RWPE1 (cell line): ENCODE results near the gene NACAD.
A peak's percentile ranks its signal among the peaks of the same experiment; 100 is the strongest.

Experiments
- CTCF ChIA-PET: fragments of 350-600 bp; sonication (Branson Sonifier 250); formaldehyde crosslinking; extraction: SDS; loops from one replicate; lab custom pipeline; 2021; lab: Yijun Ruan, JAX
- POLR2A ChIA-PET: fragments of 400-600 bp; formaldehyde crosslinking; extraction: SDS; loops from one replicate; lab custom pipeline; 2020; ENCODE audit warnings: antibody characterized with exemption; ENCODE audit not compliant: low non-redundant PET; lab: Yijun Ruan, JAX
- DNase-seq: peaks from one replicate; pipeline ENCODE4 v3.0.0; 2012; ENCODE audit warnings: low spot score
- H3K27ac ChIP-seq: fragments of 450-650 bp; 2 replicates; pipeline ENCODE4 v1.5.1; 2017
- CTCF ChIP-seq: fragments of 450-650 bp; conservative IDR thresholded peaks from 2 replicates; pipeline ENCODE4 v1.5.1; 2017; ENCODE audit warnings: low read depth, mild to moderate bottlenecking

Gene NACAD

GRCh38 chr7:45098983-45099839 is 10.4 kb upstream of the NACAD start:
- ChIA-PET POLR2A (no interaction called here), CTCF (interaction anchor here (0.7 kb wide), 1 partner anchor 110 kb away, joined by 3 read pairs; no protein-coding TSS in a partner anchor)
- no peak for DNase-seq
- TF ChIP-seq CTCF, result no peak
- peak overlapping the region; percentile 57 for H3K27ac ChIP-seq

DNA sequence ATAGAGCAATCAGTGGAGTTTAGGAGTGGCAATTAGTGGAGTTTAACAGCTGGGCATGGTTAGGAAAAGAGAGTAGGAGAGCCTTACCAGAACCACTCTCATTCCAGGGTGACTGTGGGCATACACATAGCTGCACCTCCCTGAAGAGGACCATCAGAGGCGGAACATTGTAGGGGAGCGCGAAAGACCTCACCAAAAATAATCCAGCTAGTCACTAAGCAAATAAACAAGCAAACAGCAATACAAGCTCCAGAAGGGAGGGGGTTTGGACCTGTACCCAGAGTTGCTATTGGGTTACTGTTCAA is 4.1 kb upstream of the NACAD start:
- POLR2A ChIA-PET, result no interaction called here
- CTCF ChIA-PET, result no interaction called here
- no peak for TF ChIP-seq CTCF
- no peak overlapping the region for H3K27ac ChIP-seq
- DNase-seq, result no peak

GRCh38 chr7:45092100-45092930 is 3.5 kb upstream of the NACAD start:
- no peak for TF ChIP-seq CTCF
- CTCF ChIA-PET, result no interaction called here
- peak overlapping the region; percentile 52 for H3K27ac ChIP-seq
- peak; percentile 84 for DNase-seq
- POLR2A ChIA-PET, result no interaction called here

DNA sequence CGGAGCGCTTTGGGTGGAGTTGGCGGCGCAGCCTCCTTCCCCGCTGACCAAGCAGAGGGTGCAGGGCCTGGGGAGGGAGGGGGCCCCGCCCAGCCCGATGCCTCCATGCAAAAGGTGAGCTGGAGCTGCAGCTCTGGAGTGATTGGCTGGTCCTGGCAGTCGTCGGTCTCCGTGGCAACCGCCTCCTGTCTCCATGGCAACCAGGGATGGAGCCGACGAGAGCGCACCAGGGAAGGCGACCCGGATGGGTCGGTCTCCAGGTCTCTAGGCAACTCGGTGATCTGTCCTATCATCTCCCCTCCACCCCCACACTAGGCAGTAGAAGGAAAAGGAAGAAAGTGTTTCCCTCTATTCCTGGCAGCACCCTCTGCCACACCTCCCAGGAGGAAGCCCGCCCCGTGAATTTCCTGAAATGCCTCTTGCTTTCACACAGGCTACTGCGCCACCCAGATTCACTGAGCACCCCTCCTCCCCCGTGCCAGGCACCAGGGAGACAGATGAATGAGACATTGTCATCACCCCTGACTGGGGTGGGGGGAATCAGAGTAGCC is 647 bp upstream of the NACAD start:
- ChIA-PET POLR2A (no interaction called here), CTCF (no interaction called here)
- TF ChIP-seq CTCF, result no peak
- peak; percentile 88 for DNase-seq
- peak overlapping the region; percentile 31 for H3K27ac ChIP-seq

GRCh38 chr7:45088146-45088701 is 545 bp downstream of the NACAD start:
- no peak for TF ChIP-seq CTCF
- peak overlapping the region; percentile 31; the same call in 1 of the 2 replicates for H3K27ac ChIP-seq
- ChIA-PET POLR2A (no interaction called here), CTCF (no interaction called here)
- no peak for DNase-seq
